Measurements from ENCODE around the gene LRRC57. TPM values are rescaled to one million over a fixed set of nuclear protein-coding genes. Genes with fewer than 3 reads are reported as not detected.

The LRRC57 gene
- total and polyA plus RNA-seq, 2 of the 8 experiments (the other 6 are each of a cell fraction or from before 2014, with no cell fraction given) = 5.0 to 12.7 TPM

- no peak for TF ChIP-seq BRCA1 (IDR thresholded peaks at IDR 0.05; ENCODE audit: low read depth, low read length)
Observed at GRCh38 chr15:42595626-42596240, 47.1 kb upstream of the LRRC57 start (continued).
